Measurements from ENCODE around the gene NPVF. TPM values are rescaled to one million over a fixed set of nuclear protein-coding genes. Genes with fewer than 3 reads are reported as not detected.

Gene NPVF
- total RNA-seq, 1 donor from 2014 or later = not detected

DNA sequence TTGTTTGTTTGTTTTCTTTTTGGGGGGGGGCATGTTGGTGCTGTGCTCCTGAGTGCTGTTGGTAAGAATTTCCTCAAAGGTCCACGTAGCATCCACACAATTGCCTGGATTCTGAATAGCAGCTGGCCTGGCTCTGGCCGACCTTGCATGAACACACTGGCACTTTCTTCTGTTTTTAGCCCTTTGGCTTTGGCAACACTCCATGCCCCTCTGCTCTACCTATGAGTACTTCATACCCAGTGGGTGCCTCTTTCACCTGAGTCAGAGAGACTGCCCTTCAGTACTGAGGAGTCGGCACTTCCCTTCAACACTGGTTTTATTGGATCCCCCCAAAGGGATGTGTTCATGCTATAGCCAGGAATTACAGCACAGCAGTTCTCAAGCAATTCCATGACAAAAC is 7.2 kb upstream of the NPVF start:
- ATAC-seq (no peak), DNase-seq (ENCODE audit: low spot score) (no peak)

- no peak for ATAC-seq
Observed at GRCh38 chr7:25234336-25234735, 6.0 kb upstream of the NPVF start.

GRCh38 chr7:25223206-25223605 is 5.1 kb downstream of the NPVF start:
- DNase-seq (ENCODE audit: low spot score) (no peak), ATAC-seq (no peak)

More at GRCh38 chr7:25234336-25234735, 6.0 kb upstream of the NPVF start:
- DNase-seq (ENCODE audit: low spot score) = no peak

GRCh38 chr7:25222666-25223065 is 5.6 kb downstream of the NPVF start:
- ATAC-seq = no peak
- no peak for DNase-seq (ENCODE audit: low spot score)

GRCh38 chr7:25221009-25221408 is 7.3 kb downstream of the NPVF start:
- DNase-seq (ENCODE audit: low spot score) (no peak), ATAC-seq (no peak)

- DNase-seq (ENCODE audit: low spot score) = no peak
- no peak for ATAC-seq
Observed at GRCh38 chr7:25218191-25218590, 10.1 kb downstream of the NPVF start.

DNA sequence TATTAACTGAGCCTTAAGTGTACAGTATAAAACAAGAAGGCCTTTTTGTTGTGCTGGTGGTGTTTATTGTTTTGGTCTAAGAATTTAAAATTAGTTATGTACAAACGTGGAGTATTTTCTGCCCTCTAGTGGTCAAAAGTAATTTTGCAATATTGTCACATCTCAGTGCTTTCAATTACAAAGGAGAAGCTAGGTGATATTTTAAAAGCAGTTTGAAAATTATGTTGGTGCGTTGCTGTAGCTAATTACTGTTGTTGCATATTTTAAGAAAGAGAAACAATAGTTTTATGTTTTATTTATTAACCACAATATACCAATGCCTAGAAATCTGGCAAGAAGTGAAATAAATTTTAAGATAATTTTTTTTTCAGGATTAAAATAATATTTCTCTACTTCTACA is 11.4 kb downstream of the NPVF start:
- DNase-seq (ENCODE audit: low spot score) = no peak
- peak; percentile 75 for ATAC-seq

DNA sequence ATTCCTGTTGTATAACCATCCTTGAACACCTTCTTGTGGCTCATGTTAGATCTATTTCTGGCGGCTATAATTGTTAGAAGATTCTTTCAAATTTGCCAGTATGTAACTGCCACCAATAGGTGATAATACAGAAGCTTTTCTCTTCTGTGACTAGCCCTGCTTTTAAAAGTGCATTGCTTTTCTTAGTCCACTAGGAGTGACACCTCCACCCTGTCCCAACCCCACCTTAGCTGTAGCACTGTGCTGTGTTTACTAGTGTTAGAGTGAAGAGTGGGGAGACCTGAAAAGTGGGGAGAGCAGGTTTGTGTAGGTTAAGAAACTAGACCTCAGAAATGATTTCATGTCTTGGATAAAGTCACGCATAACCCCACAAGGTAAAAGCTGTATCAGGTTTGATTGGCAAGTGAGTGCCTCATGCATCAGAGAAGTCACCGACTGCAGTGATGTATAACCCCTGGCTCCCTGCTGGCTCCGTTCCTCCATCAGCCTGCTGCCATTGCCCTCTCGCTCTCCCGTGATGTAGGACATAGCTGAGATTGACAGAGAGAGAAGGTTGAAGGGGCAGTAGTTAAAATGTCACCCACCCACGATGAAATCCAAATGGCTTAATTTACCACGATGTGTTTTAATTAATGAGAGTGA is 12.5 kb downstream of the NPVF start:
- peak; percentile 41 for ATAC-seq

DNA sequence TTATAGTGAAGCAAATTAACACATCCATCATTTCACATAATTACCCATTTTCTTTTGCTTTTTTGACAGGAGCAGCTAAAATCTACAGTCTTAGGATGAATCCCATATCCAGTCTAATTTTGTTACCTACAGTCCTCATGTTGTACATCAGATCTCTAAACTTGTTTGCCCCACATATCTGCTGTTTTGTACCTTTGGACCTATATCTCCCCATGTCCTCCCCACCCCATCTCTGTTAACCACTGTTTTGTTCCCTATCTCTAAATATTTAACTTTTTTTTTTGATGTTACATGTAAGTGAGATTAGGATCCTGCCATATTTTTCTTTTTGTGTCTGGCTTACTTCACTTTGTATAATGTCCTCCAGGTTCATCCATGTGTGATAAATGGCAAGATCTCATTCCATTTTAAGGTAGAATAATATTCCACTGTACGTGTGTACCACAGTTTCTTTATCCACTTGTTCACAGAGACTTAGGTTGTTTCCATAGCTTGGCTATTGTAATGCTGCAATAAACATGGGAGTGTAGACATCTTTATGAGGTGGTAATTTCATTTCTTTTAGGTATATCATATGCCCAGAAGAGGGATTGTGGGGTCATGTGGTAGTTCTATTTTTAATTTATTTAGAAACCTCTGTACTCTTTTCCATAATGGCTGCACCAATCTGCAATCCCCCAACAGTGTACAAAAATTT is 19.6 kb downstream of the NPVF start:
- ATAC-seq (no peak), DNase-seq (ENCODE audit: low spot score) (no peak)

More for the DNA sequence above, 12.5 kb downstream of the NPVF start:
- DNase-seq (ENCODE audit: low spot score) = no peak

DNA sequence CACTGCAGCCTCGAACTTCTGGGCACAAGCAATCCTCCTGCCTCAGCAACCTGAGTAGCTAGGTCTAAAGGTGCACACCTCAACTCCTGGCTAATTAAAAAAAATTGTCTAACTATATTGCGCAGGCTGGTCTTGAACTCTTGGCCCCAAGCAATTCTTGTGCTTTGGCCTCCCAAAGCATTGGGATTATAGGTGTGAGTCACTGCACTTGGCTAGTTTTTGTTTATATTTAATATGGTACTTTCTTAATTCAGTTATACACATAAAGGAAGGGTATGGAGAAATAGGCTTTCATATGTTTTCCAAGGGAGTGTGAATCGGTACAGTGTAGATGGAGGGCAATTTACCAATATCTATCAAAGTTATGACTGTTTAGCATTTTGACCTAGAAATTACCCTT is 20.4 kb downstream of the NPVF start:
- no peak for ATAC-seq
- no peak for DNase-seq (ENCODE audit: low spot score)

- ATAC-seq (no peak), DNase-seq (ENCODE audit: low spot score) (no peak)
Observed at GRCh38 chr7:25206765-25207164, 21.5 kb downstream of the NPVF start.

DNA sequence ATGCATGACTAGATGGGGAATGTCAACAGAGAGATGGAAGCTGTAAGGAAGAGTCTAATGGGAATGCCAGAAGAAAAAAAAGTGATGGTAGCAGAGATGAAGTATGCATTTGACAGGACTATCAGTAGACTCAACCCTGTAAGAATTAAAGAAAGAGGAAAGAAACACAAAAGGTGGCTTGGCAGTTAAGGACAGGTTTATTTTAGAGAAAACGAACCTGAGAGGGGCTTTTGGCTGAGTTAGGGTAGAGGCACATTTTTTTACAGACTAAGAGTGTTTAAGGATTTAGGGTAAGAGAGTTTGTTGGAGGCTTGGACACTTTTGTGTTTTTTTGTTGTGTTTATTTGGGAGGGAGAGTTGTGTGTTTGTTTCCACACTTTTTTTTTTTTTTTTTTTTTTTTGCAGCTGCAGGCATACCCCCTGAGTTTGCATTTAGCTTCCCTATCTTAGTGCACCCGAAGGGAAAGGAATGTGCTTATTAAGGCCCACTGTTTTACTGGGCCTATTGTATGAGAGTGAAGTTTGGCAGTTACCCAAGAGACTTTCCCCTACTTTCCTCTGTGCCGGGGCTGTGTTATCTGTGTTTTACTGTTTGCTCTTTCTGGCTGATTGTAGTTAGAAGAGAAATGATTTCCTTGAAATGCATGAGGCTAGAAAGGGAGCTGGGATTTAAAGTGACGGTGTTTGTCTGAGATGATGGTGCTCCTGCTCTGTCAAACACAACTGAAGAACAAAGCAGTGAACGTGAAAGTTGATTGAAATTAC is 32.0 kb downstream of the NPVF start:
- no peak for DNase-seq (ENCODE audit: low spot score)
- peak; percentile 73 for ATAC-seq

- DNase-seq (ENCODE audit: low spot score) (no peak), ATAC-seq (no peak)
Observed at GRCh38 chr7:25194036-25194435, 34.2 kb downstream of the NPVF start.

- peak; percentile 77 for ATAC-seq
Observed at GRCh38 chr7:25192043-25192442, 36.2 kb downstream of the NPVF start.

DNA sequence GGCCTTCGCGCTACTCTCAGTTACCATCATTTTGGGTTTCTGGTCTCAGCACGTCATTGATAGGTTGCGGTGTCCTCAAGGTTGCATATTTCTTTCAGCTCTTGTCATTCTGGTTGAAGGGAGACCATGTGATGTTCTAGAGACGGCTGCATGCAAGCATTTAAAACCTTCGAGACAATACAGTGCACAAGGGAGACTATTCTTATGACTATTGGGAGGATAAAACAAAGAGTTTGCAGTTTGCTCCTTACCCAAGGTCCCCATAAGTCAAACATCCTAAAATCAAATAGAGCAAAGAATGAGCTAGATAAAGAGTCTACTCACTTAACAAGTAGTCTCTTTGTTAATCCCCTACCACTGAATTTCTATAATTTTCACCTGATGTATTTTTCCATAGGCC is 39.1 kb downstream of the NPVF start:
- no peak for ATAC-seq
- no peak for DNase-seq (ENCODE audit: low spot score)

More at GRCh38 chr7:25192043-25192442, 36.2 kb downstream of the NPVF start:
- DNase-seq (ENCODE audit: low spot score) = peak; percentile 58

GRCh38 chr7:25187932-25188331 is 40.4 kb downstream of the NPVF start:
- DNase-seq (ENCODE audit: low spot score) (no peak), ATAC-seq (no peak)

DNA sequence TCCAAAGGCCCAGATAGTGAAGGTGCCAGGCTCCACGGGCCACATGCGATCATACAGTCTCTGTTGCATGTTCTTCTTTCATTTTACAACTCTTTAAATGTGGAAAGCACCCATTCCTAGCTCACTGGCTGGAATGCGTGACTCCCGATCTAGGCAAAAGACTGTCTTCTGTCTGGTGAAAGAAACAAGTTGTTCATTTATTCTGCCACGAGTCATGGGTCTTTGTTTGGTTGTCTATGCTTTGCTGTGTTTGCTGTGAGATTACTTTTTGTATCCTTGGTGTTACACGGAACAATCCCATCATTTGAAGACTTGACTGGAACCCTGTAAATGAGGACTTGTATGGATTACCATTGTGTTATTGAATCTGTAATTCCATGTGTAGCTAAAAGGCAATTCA is 41.9 kb downstream of the NPVF start:
- no peak for DNase-seq (ENCODE audit: low spot score)
- ATAC-seq = no peak

DNA sequence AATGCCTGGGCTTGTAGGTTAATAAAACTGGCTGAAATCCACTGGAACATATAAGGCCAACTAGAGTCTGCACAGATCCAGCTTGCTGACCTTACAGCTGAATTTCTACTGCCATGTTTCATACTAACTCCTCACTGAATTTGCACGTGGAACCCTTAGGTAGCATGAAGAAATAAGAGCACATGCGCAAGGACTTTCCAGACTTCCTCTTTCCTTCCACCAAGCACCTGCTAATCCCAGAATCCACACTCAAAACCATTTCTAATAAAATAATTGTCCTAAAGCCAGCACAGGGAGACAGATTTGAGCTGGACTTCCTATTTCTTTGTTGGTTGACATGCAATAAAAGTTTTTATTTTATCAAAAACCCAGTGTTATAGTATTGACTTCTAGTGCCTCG is 46.8 kb downstream of the NPVF start:
- ATAC-seq (no peak), DNase-seq (ENCODE audit: low spot score) (no peak)

GRCh38 chr7:25180946-25181345 is 47.3 kb downstream of the NPVF start:
- DNase-seq (ENCODE audit: low spot score) (no peak), ATAC-seq (no peak)

DNA sequence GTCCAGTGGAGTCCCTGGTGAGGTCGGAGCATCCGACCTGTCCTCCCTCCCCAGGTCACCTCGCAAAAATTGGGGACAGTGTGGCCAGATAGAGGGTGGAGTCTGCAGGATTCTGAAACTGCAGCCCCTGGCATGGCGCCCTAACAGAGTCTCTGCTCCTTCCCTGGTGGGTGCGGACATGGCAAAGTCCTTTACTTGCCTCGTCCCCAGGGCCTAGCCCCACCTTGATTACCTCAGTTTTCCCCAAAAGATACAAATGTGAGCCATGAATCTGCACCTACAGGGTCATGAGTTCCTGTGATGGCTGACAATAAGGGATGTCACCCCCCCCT is 47.7 kb downstream of the NPVF start:
- no peak for DNase-seq (ENCODE audit: low spot score)
- ATAC-seq = no peak

DNA sequence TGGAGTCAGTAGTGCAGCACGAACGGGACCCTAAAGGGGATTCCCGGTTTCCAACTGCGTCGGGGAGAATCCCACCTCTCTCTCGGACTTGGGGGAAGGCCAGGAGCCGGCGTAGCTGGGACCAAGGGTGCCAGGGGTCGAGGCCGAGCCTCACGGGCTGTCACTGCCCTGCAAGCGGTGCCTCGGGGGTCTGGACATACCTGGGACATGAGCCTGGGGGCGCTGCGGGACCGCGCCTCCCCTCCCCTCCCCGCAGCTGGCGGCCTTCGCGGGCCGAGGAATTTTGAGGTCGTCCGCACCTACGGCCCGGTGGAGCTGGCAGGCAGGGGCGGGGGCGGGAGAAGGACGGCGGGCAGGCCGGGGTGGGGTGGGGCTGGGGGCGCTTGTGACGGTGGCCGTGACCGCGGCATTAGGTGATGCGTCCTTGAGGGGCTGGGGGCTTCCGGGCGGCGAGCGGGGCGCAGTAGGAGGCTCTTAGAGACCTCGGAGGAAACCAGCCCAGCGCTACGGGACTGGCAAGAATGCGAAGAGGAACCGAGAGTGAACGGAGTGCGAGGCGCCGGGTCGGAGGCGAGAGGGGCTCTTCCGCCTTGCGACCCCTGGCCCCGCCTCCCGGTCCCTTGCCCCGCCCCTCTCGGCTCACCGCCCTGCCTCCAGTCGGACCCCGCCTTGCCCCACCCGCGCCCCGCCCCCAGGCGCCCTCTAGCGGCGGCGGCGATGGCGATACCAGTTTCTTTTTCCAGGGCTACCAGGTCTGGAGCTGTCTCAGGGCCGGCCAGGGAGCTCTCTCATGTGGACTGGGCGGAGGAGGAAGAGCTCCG is 48.3 kb downstream of the NPVF start:
- DNase-seq (ENCODE audit: low spot score) (peak; percentile 94), ATAC-seq (peak; percentile 99)

Data from left lobe of liver (tissue), 2 donors.